ENCODE results near the gene MBD4. TPM values are rescaled to one million over a fixed set of nuclear protein-coding genes. Genes with fewer than 3 reads are reported as not detected.

Gene MBD4
- total and polyA plus RNA-seq, 2 experiments from 2014 or later, result 33.9 to 59.3 TPM

DNA sequence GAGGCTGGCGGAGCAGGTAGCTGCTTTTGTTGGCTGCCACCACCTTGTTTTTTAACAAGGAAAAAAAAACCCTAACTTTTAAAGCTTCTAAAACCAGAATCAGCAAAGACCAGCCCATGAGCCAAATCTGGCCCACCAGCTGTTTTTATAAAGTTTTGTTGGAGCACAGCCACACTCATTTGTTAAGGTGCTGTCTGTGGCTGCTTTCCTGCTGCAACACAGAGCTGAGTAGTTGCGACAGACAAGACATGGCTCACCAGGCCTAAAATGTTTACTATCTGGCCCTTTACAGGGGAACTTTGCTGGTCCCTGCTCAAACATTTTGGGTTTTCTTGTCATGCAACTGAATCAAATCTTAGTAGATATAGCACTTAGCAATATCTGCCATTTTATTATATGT, 30.2 kb downstream of the MBD4 start:
- Histone ChIP-seq H3K4me2 (no peak overlapping the region), H3K4me3 (no peak overlapping the region), H3K36me3 (ENCODE audit: insufficient read depth) (no peaks in the 10 kb centered on the region), H3K27ac (ENCODE audit: low read depth) (no peak overlapping the region), H3K27me3 (ENCODE audit: insufficient read depth) (no peaks in the 10 kb centered on the region), H2AFZ (no peak overlapping the region), H3K9me2 (ENCODE audit: insufficient read depth) (no peaks in the 10 kb centered on the region), H3K4me1 (ENCODE audit: insufficient read depth) (no peaks in the 10 kb centered on the region), H3K79me2 (replicated peaks; ENCODE audit: insufficient read depth) (no peaks in the 10 kb centered on the region), H3F3A (replicated peaks; ENCODE audit: low read depth) (no peaks in the 10 kb centered on the region), H4K20me1 (replicated peaks; ENCODE audit: insufficient read depth) (no peaks in the 10 kb centered on the region)
- H3K4me3 Mint-ChIP-seq, result no peak overlapping the region
- no peak for TF ChIP-seq STAT1 (IDR thresholded peaks at IDR 0.05; ENCODE audit: unreplicated experiment)
- no peak for TF ChIP-seq NANOG (IDR thresholded peaks at IDR 0.05; ENCODE audit: borderline replicate concordance)
- no peak for TF ChIP-seq CREB1 (CRISPR knock-in tag; IDR thresholded peaks at IDR 0.05; ENCODE audit: low read depth)
- no peak for TF ChIP-seq POLR2AphosphoS5 (IDR thresholded peaks at IDR 0.05; ENCODE audit: low read depth)
- TF ChIP-seq ZNF114 (CRISPR knock-in tag; IDR thresholded peaks at IDR 0.05), result no peak
- TF ChIP-seq, protein P1, sequence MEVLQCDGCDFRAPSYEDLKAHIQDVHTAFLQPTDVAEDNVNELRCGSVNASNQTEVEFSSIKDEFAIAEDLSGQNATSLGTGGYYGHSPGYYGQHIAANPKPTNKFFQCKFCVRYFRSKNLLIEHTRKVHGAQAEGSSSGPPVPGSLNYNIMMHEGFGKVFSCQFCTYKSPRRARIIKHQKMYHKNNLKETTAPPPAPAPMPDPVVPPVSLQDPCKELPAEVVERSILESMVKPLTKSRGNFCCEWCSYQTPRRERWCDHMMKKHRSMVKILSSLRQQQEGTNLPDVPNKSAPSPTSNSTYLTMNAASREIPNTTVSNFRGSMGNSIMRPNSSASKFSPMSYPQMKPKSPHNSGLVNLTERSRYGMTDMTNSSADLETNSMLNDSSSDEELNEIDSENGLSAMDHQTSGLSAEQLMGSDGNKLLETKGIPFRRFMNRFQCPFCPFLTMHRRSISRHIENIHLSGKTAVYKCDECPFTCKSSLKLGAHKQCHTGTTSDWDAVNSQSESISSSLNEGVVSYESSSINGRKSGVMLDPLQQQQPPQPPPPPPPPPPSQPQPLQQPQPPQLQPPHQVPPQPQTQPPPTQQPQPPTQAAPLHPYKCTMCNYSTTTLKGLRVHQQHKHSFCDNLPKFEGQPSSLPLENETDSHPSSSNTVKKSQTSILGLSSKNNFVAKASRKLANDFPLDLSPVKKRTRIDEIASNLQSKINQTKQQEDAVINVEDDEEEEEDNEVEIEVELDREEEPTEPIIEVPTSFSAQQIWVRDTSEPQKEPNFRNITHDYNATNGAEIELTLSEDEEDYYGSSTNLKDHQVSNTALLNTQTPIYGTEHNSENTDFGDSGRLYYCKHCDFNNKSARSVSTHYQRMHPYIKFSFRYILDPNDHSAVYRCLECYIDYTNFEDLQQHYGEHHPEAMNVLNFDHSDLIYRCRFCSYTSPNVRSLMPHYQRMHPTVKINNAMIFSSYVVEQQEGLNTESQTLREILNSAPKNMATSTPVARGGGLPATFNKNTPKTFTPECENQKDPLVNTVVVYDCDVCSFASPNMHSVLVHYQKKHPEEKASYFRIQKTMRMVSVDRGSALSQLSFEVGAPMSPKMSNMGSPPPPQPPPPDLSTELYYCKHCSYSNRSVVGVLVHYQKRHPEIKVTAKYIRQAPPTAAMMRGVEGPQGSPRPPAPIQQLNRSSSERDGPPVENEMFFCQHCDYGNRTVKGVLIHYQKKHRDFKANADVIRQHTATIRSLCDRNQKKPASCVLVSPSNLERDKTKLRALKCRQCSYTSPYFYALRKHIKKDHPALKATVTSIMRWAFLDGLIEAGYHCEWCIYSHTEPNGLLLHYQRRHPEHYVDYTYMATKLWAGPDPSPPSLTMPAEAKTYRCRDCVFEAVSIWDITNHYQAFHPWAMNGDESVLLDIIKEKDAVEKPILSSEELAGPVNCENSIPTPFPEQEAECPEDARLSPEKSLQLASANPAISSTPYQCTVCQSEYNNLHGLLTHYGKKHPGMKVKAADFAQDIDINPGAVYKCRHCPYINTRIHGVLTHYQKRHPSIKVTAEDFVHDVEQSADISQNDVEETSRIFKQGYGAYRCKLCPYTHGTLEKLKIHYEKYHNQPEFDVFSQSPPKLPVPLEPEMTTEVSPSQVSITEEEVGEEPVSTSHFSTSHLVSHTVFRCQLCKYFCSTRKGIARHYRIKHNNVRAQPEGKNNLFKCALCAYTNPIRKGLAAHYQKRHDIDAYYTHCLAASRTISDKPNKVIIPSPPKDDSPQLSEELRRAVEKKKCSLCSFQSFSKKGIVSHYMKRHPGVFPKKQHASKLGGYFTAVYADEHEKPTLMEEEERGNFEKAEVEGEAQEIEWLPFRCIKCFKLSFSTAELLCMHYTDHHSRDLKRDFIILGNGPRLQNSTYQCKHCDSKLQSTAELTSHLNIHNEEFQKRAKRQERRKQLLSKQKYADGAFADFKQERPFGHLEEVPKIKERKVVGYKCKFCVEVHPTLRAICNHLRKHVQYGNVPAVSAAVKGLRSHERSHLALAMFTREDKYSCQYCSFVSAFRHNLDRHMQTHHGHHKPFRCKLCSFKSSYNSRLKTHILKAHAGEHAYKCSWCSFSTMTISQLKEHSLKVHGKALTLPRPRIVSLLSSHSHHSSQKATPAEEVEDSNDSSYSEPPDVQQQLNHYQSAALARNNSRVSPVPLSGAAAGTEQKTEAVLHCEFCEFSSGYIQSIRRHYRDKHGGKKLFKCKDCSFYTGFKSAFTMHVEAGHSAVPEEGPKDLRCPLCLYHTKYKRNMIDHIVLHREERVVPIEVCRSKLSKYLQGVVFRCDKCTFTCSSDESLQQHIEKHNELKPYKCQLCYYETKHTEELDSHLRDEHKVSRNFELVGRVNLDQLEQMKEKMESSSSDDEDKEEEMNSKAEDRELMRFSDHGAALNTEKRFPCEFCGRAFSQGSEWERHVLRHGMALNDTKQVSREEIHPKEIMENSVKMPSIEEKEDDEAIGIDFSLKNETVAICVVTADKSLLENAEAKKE (CRISPR knock-in tag; IDR thresholded peaks at IDR 0.05), result no peak
- TF ChIP-seq, protein P2, sequence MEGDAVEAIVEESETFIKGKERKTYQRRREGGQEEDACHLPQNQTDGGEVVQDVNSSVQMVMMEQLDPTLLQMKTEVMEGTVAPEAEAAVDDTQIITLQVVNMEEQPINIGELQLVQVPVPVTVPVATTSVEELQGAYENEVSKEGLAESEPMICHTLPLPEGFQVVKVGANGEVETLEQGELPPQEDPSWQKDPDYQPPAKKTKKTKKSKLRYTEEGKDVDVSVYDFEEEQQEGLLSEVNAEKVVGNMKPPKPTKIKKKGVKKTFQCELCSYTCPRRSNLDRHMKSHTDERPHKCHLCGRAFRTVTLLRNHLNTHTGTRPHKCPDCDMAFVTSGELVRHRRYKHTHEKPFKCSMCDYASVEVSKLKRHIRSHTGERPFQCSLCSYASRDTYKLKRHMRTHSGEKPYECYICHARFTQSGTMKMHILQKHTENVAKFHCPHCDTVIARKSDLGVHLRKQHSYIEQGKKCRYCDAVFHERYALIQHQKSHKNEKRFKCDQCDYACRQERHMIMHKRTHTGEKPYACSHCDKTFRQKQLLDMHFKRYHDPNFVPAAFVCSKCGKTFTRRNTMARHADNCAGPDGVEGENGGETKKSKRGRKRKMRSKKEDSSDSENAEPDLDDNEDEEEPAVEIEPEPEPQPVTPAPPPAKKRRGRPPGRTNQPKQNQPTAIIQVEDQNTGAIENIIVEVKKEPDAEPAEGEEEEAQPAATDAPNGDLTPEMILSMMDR (conservative IDR thresholded peaks at IDR 0.05; ENCODE audit: low read depth in 2 of 2), result no peak
- TF ChIP-seq JUNB (IDR thresholded peaks at IDR 0.05; ENCODE audit: unreplicated experiment), result no peak
- TF ChIP-seq ZNF331 (CRISPR knock-in tag; IDR thresholded peaks at IDR 0.05; ENCODE audit: low read depth), result no peak
- no peak for TF ChIP-seq EZH2 (IDR thresholded peaks at IDR 0.05; ENCODE audit: low read depth, unreplicated experiment)
- TF ChIP-seq, protein P3, sequence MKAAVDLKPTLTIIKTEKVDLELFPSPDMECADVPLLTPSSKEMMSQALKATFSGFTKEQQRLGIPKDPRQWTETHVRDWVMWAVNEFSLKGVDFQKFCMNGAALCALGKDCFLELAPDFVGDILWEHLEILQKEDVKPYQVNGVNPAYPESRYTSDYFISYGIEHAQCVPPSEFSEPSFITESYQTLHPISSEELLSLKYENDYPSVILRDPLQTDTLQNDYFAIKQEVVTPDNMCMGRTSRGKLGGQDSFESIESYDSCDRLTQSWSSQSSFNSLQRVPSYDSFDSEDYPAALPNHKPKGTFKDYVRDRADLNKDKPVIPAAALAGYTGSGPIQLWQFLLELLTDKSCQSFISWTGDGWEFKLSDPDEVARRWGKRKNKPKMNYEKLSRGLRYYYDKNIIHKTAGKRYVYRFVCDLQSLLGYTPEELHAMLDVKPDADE (IDR thresholded peaks at IDR 0.05), result no peak
- no peak for TF ChIP-seq EZH2phosphoT487 (IDR thresholded peaks at IDR 0.05; ENCODE audit: unreplicated experiment)
- TF ChIP-seq, protein P4, sequence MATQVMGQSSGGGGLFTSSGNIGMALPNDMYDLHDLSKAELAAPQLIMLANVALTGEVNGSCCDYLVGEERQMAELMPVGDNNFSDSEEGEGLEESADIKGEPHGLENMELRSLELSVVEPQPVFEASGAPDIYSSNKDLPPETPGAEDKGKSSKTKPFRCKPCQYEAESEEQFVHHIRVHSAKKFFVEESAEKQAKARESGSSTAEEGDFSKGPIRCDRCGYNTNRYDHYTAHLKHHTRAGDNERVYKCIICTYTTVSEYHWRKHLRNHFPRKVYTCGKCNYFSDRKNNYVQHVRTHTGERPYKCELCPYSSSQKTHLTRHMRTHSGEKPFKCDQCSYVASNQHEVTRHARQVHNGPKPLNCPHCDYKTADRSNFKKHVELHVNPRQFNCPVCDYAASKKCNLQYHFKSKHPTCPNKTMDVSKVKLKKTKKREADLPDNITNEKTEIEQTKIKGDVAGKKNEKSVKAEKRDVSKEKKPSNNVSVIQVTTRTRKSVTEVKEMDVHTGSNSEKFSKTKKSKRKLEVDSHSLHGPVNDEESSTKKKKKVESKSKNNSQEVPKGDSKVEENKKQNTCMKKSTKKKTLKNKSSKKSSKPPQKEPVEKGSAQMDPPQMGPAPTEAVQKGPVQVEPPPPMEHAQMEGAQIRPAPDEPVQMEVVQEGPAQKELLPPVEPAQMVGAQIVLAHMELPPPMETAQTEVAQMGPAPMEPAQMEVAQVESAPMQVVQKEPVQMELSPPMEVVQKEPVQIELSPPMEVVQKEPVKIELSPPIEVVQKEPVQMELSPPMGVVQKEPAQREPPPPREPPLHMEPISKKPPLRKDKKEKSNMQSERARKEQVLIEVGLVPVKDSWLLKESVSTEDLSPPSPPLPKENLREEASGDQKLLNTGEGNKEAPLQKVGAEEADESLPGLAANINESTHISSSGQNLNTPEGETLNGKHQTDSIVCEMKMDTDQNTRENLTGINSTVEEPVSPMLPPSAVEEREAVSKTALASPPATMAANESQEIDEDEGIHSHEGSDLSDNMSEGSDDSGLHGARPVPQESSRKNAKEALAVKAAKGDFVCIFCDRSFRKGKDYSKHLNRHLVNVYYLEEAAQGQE (IDR thresholded peaks at IDR 0.05; ENCODE audit: unreplicated experiment), result no peak
- H3K27ac Mint-ChIP-seq, result no peak overlapping the region
- H3K9me3 Mint-ChIP-seq, result no peaks in the 10 kb centered on the region
- peaks cover 2% of the 10 kb centered on the region; the same call in 1 of the 3 replicates for H3K4me1 Mint-ChIP-seq
- no peak for ATAC-seq
- H3K36me3 Mint-ChIP-seq (ENCODE audit: low read depth), result no peaks in the 10 kb centered on the region
- DNase-seq (ENCODE audit: low spot score), result no peak
- peaks cover 8% of the 10 kb centered on the region for H3K27me3 Mint-ChIP-seq (ENCODE audit: insufficient read depth, low read depth, poor library complexity)
